CD8-positive, alpha-beta memory T cell (primary cell): Measurements from ENCODE around the gene QRFP. TPM values are rescaled to one million over a fixed set of nuclear protein-coding genes. Genes with fewer than 3 reads are reported as not detected.
A peak's percentile ranks its signal among the peaks of the same experiment; 100 is the strongest.

Experiments used
- CTCF ChIA-PET: fragments of 350-600 bp; sonication (Branson Sonifier 250); formaldehyde crosslinking; loops from one replicate; lab custom pipeline; 2021; ENCODE audit warnings: antibody characterized with exemption; lab: Charles Lee
- POLR2A ChIA-PET: fragments of 350-600 bp; sonication (Branson Sonifier 250); formaldehyde crosslinking; loops from one replicate; lab custom pipeline; 2021; ENCODE audit warnings: antibody characterized with exemption; lab: Charles Lee
- DNase-seq, 5 donors: peaks; one replicate each; pipeline versions ENCODE4 v3.0.0 to v3.0.0-alpha.2; 2020 to 2022; ENCODE audit warnings: mixed read lengths in 1 of 5
- H3K27ac ChIP-seq: one replicate; pipeline ENCODE4 v1.7.0; 2013; ENCODE audit warnings: low read depth, mild to moderate bottlenecking, low read length, moderate library complexity
- H3K27me3 ChIP-seq: 2 replicates; pipeline ENCODE4 v1.7.0; 2013; ENCODE audit warnings: low read length, mild to moderate bottlenecking; ENCODE audit not compliant: insufficient read depth, poor library complexity, severe bottlenecking
- H3K36me3 ChIP-seq: 2 replicates; pipeline ENCODE4 v1.7.0; 2013; ENCODE audit warnings: mild to moderate bottlenecking, low read length, moderate library complexity; ENCODE audit not compliant: insufficient read depth
- H3K4me1 ChIP-seq: 2 replicates; pipeline ENCODE4 v1.7.0; 2013; ENCODE audit warnings: mild to moderate bottlenecking, low read length, moderate library complexity; ENCODE audit not compliant: insufficient read depth
- H3K4me3 ChIP-seq: 2 replicates; pipeline ENCODE4 v1.7.0; 2013; ENCODE audit warnings: mild to moderate bottlenecking, low read length
- H3K9me3 ChIP-seq: 2 replicates; pipeline ENCODE4 v1.7.0; 2013; ENCODE audit warnings: mild to moderate bottlenecking, low read length
- H3K27ac Mint-ChIP-seq, 8 donors: one replicate each; pipeline ENCODE4 v1.8.0; 2020 to 2021; ENCODE audit warnings: mixed read lengths in 8 of 8, mild to moderate bottlenecking in 6 of 8, inconsistent platforms in 3 of 8, moderate library complexity in 3 of 8
- H3K27me3 Mint-ChIP-seq, 2 donors: one replicate each; pipeline ENCODE4 v1.8.0; 2020 to 2021; ENCODE audit warnings: mixed read lengths in 2 of 2, mild to moderate bottlenecking in 1 of 2, moderate library complexity in 1 of 2
- H3K36me3 Mint-ChIP-seq, 3 donors: one replicate each; pipeline ENCODE4 v1.8.0; 2020 to 2021; ENCODE audit warnings: mixed read lengths in 3 of 3, inconsistent platforms in 1 of 3, mild to moderate bottlenecking in 1 of 3
- H3K4me1 Mint-ChIP-seq, 3 donors: one replicate each; pipeline ENCODE4 v1.8.0; 2020 to 2021; ENCODE audit warnings: mixed read lengths in 3 of 3, inconsistent platforms in 1 of 3, mild to moderate bottlenecking in 1 of 3
- H3K4me3 Mint-ChIP-seq, 7 donors: one replicate each; pipeline ENCODE4 v1.8.0; 2020 to 2021; ENCODE audit warnings: mixed read lengths in 7 of 7, mild to moderate bottlenecking in 6 of 7, moderate library complexity in 4 of 7, inconsistent platforms in 2 of 7
- H3K9me3 Mint-ChIP-seq, 5 donors: one replicate each; pipeline ENCODE4 v1.8.0; 2020 to 2022; ENCODE audit warnings: mixed read lengths in 5 of 5, mild to moderate bottlenecking in 3 of 5, moderate library complexity in 2 of 5, inconsistent platforms in 1 of 5
- polyA plus RNA-seq: library from polyadenylated mRNA; unstranded; fragments of 300-500 nt; fragmentation: Illumina TruSeq; gene quantifications from one replicate; pipeline ENCODE4 v1.2.3, GENCODE V29; 2021
- total RNA-seq, 2 experiments: library from RNA; stranded (reverse); gene quantifications; one replicate each; pipeline ENCODE4 v1.2.3, GENCODE V29; 2021

The QRFP gene
- total and polyA plus RNA-seq, 3 experiments from 2014 or later, result not detected

GRCh38 chr9:130858739-130859705 is 37.6 kb downstream of the QRFP start:
- peak overlapping the region in 3 of 8 donors; percentile 47 to 82 (median 64) for H3K27ac Mint-ChIP-seq
- CTCF ChIA-PET, result interaction anchor here (1.1 to 1.3 kb wide), 3 partner anchors 7 to 150 kb away, joined by 3 read pairs; no protein-coding TSS in a partner anchor
- no peaks in the 10 kb centered on the region for H3K27me3 Mint-ChIP-seq
- H3K27me3 ChIP-seq, result no peaks in the 10 kb centered on the region
- H3K9me3 ChIP-seq, result no peaks in the 10 kb centered on the region
- POLR2A ChIA-PET, result no interaction called here
- H3K4me3 ChIP-seq, result no peak overlapping the region
- H3K9me3 Mint-ChIP-seq, result no peaks in the 10 kb centered on the region
- H3K36me3 ChIP-seq, result peaks cover 8% of the 10 kb centered on the region
- H3K4me1 ChIP-seq, result peaks cover 3% of the 10 kb centered on the region
- no peak overlapping the region for H3K27ac ChIP-seq
- peaks cover 0 to 4% (median 3%) of the 10 kb centered on the region in 3 donors for H3K4me1 Mint-ChIP-seq
- peaks cover 0 to 77% (median 8%) of the 10 kb centered on the region in 3 donors for H3K36me3 Mint-ChIP-seq
- no peak overlapping the region for H3K4me3 Mint-ChIP-seq
- no peak for DNase-seq

GRCh38 chr9:130857864-130858738 is 38.5 kb downstream of the QRFP start:
- Mint-ChIP-seq H3K4me1 (no peaks in the 10 kb centered on the region), H3K36me3 (peaks cover 0 to 71% (median 8%) of the 10 kb centered on the region in 3 donors), H3K9me3 (no peaks in the 10 kb centered on the region), H3K27me3 (no peaks in the 10 kb centered on the region), H3K4me3 (no peak overlapping the region), H3K27ac (peak overlapping the region in 2 of 8 donors; percentile 20 to 32)
- Histone ChIP-seq H3K27me3 (no peaks in the 10 kb centered on the region), H3K36me3 (peaks cover 8% of the 10 kb centered on the region), H3K4me1 (peaks cover 3% of the 10 kb centered on the region), H3K9me3 (no peaks in the 10 kb centered on the region), H3K4me3 (no peak overlapping the region), H3K27ac (no peak overlapping the region)
- CTCF ChIA-PET, result interaction anchor here (1.1 to 1.3 kb wide), 2 partner anchors 8 to 143 kb away, joined by 3 read pairs; no protein-coding TSS in a partner anchor
- POLR2A ChIA-PET, result no interaction called here
- no peak for DNase-seq

- Mint-ChIP-seq H3K4me1 (no peaks in the 10 kb centered on the region), H3K27ac (no peak overlapping the region), H3K9me3 (no peaks in the 10 kb centered on the region), H3K36me3 (peaks cover 0 to 60% (median 6%) of the 10 kb centered on the region in 3 donors), H3K27me3 (no peaks in the 10 kb centered on the region), H3K4me3 (no peak overlapping the region)
- peaks cover under 1% of the 10 kb centered on the region for H3K4me1 ChIP-seq
- H3K4me3 ChIP-seq, result no peak overlapping the region
- no peak overlapping the region for H3K27ac ChIP-seq
- ChIA-PET POLR2A (no interaction called here), CTCF (no interaction called here)
- peaks cover 8% of the 10 kb centered on the region for H3K36me3 ChIP-seq
- no peak for DNase-seq
- H3K27me3 ChIP-seq, result no peaks in the 10 kb centered on the region
- no peaks in the 10 kb centered on the region for H3K9me3 ChIP-seq
Measured at GRCh38 chr9:130856474-130856873, 40.1 kb downstream of the QRFP start.

- no peaks in the 10 kb centered on the region for H3K9me3 ChIP-seq
Measured at GRCh38 chr9:130854835-130855234, 41.8 kb downstream of the QRFP start.

GRCh38 chr9:130854092-130854491 is 42.5 kb downstream of the QRFP start:
- peaks cover 8% of the 10 kb centered on the region for H3K36me3 ChIP-seq

More at GRCh38 chr9:130854835-130855234, 41.8 kb downstream of the QRFP start:
- Histone ChIP-seq H3K27ac (no peak overlapping the region), H3K4me3 (no peak overlapping the region), H3K27me3 (no peaks in the 10 kb centered on the region), H3K36me3 (peaks cover 8% of the 10 kb centered on the region), H3K4me1 (no peaks in the 10 kb centered on the region)
- H3K27ac Mint-ChIP-seq, result no peak overlapping the region
- H3K4me3 Mint-ChIP-seq, result no peak overlapping the region
- DNase-seq, result no peak
- CTCF ChIA-PET, result interaction anchor here (0.8 to 2.8 kb wide), 2 partner anchors 8 to 11 kb away, joined by 3 to 11 read pairs; no protein-coding TSS in a partner anchor
- no peaks in the 10 kb centered on the region for H3K27me3 Mint-ChIP-seq
- H3K36me3 Mint-ChIP-seq, result peaks cover 0 to 48% (median 6%) of the 10 kb centered on the region in 3 donors
- peaks cover 3 to 4% (median 3%) of the 10 kb centered on the region in 3 donors for H3K4me1 Mint-ChIP-seq
- POLR2A ChIA-PET, result no interaction called here
- H3K9me3 Mint-ChIP-seq, result no peaks in the 10 kb centered on the region

GRCh38 chr9:130852801-130853200 is 43.8 kb downstream of the QRFP start:
- peaks cover 8% of the 10 kb centered on the region for H3K36me3 ChIP-seq
- no peak overlapping the region for H3K27ac Mint-ChIP-seq
- no peaks in the 10 kb centered on the region for H3K4me1 ChIP-seq
- no peak overlapping the region for H3K4me3 ChIP-seq
- no peaks in the 10 kb centered on the region for H3K27me3 Mint-ChIP-seq
- H3K9me3 Mint-ChIP-seq, result no peaks in the 10 kb centered on the region
- no peak overlapping the region for H3K4me3 Mint-ChIP-seq
- H3K9me3 ChIP-seq, result no peaks in the 10 kb centered on the region
- ChIA-PET CTCF (interaction anchor here (2.8 kb wide), 1 partner anchor 13 kb away, joined by 11 read pairs; no protein-coding TSS in a partner anchor), POLR2A (no interaction called here)
- H3K4me1 Mint-ChIP-seq, result peaks cover 5 to 6% (median 6%) of the 10 kb centered on the region in 3 donors
- no peaks in the 10 kb centered on the region for H3K27me3 ChIP-seq
- no peak overlapping the region for H3K27ac ChIP-seq
- DNase-seq, result no peak
- peaks cover 0 to 36% (median 6%) of the 10 kb centered on the region in 3 donors for H3K36me3 Mint-ChIP-seq

More at GRCh38 chr9:130854092-130854491, 42.5 kb downstream of the QRFP start:
- DNase-seq, result no peak
- no peaks in the 10 kb centered on the region for H3K4me1 ChIP-seq
- no peak overlapping the region for H3K27ac ChIP-seq
- no peak overlapping the region for H3K27ac Mint-ChIP-seq
- no peaks in the 10 kb centered on the region for H3K9me3 Mint-ChIP-seq
- H3K36me3 Mint-ChIP-seq, result peaks cover 0 to 47% (median 6%) of the 10 kb centered on the region in 3 donors
- H3K4me1 Mint-ChIP-seq, result peaks cover 5 to 6% (median 6%) of the 10 kb centered on the region in 3 donors
- H3K4me3 ChIP-seq, result no peak overlapping the region
- H3K27me3 Mint-ChIP-seq, result no peaks in the 10 kb centered on the region
- no peaks in the 10 kb centered on the region for H3K27me3 ChIP-seq
- CTCF ChIA-PET, result interaction anchor here (0.8 to 2.8 kb wide), 2 partner anchors 9 to 12 kb away, joined by 3 to 11 read pairs; no protein-coding TSS in a partner anchor
- no peak overlapping the region for H3K4me3 Mint-ChIP-seq
- POLR2A ChIA-PET, result no interaction called here
- H3K9me3 ChIP-seq, result no peaks in the 10 kb centered on the region

GRCh38 chr9:130849356-130849755 is 47.3 kb downstream of the QRFP start:
- no peaks in the 10 kb centered on the region for H3K9me3 Mint-ChIP-seq
- no peaks in the 10 kb centered on the region for H3K27me3 Mint-ChIP-seq

More at GRCh38 chr9:130849356-130849755, 47.3 kb downstream of the QRFP start:
- Histone ChIP-seq H3K27me3 (no peaks in the 10 kb centered on the region), H3K4me1 (peaks cover 16% of the 10 kb centered on the region), H3K27ac (no peak overlapping the region), H3K4me3 (no peak overlapping the region), H3K9me3 (no peaks in the 10 kb centered on the region), H3K36me3 (peaks cover under 1% of the 10 kb centered on the region)
- DNase-seq, result no peak
- ChIA-PET POLR2A (no interaction called here), CTCF (no interaction called here)
- H3K36me3 Mint-ChIP-seq, result peaks cover 0 to 5% (median 0%) of the 10 kb centered on the region in 3 donors
- H3K4me1 Mint-ChIP-seq, result peaks cover 6 to 21% (median 10%) of the 10 kb centered on the region in 3 donors
- H3K27ac Mint-ChIP-seq, result no peak overlapping the region
- H3K4me3 Mint-ChIP-seq, result no peak overlapping the region
